ENCODE measurements around the gene CACNA2D3.

Gene CACNA2D3

DNA sequence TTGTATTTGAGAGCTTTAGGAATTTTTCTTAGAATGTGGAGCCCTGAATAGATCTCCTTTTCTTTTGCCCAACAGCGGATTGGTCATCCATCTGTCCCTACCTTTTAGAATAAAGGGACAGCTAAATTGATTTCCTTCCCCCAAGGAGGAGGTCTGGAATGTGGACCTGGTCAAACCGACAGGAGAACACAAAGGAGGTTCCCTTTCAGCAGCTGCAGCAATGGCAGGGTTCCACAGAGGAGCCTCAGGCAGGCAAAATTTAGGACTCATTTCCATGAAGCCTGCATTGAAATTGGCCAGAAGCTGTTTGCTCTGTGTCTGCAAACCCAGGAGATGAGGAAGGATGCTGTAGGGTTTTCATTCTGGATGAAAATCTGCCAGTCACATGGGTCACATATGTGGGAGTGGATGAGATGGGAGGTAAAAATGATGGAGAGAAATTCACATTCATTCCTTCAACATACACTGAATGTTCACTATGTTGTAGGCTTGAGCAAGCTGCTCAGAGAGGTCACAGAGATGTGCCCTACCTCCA, 728.2 kb downstream of the CACNA2D3 start:
- no peak for DNase-seq (ENCODE audit: low read depth)

DNA sequence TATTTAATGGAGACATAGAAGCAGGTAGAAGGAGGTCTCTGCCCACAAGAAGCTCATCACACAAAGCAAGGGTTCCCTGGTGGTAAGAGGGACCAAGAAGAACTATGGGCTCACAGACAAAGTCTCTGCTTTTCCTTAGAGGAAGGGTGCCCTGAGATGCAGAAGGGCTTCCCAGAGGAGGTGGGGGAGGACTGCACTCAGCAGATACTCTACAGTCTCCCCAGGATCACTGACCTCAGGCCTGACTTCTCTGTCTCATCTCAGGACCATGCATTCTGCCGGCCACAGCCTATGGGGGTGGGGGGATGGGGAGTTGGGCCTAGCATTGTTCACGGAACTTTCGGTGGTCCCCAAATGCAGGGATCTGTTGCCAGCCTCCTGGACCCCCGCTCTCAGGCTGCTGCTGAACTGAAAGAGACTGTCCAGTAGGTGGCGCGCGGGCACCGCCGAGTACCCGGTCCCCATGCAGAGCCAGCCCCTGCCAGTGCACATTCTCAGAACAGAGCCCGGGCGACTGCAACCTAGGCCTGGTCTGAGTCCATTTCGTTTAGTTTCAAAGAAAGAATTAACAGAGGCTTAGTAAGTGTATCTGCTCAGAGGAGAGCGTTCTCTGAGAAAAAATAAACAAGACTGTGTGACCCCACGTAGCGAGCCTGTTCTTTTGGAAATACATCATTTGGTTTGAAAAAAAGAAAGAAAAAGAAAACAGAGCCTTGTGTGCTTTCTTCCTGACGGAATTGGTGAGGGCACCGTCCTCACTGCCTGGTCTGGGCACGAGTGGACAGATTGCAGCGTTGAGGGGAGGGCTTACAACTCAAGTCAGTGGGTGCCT, 731.4 kb downstream of the CACNA2D3 start:
- DNase-seq (ENCODE audit: low read depth) = no peak

DNA sequence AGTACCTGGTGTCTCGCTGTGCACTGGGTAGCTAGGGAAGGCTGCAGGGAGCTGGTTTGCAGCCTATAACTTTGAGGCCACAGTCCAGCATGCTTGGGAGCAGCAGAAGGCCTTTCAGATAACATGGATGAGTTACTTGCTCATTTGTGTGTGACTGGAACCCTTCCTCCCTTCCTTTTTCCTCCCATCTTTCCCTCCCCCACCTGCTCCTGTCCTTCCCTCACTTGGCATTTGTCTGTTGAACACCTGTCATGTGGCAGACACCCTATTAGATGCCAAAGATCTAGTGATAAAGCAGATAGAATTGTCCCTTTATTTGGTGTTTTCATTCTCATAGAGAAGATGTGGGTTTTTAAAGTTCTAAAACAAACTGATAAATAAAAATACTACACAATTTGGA, 733.9 kb downstream of the CACNA2D3 start:
- no peak for DNase-seq (ENCODE audit: low read depth)

DNA sequence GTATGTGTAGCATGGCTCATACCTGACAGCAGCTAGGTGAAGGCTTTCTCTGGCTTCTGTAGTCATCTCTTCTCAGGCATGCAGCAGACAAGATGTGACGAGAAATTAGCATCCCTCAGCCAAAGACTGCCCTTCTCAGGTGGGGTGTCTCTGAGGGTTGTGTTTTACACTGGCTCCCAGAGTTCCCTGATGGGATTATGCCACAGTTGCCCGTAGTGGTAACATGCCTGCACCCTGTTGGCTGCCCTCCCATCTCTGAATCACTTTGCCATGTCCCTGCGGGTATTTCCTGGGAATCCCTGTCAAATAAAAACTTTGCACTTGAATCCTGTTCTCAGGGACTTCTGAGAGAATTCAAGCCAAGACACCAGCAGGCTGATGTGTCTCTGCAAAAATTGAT, 735.0 kb downstream of the CACNA2D3 start:
- no peak for DNase-seq (ENCODE audit: low read depth)

DNA sequence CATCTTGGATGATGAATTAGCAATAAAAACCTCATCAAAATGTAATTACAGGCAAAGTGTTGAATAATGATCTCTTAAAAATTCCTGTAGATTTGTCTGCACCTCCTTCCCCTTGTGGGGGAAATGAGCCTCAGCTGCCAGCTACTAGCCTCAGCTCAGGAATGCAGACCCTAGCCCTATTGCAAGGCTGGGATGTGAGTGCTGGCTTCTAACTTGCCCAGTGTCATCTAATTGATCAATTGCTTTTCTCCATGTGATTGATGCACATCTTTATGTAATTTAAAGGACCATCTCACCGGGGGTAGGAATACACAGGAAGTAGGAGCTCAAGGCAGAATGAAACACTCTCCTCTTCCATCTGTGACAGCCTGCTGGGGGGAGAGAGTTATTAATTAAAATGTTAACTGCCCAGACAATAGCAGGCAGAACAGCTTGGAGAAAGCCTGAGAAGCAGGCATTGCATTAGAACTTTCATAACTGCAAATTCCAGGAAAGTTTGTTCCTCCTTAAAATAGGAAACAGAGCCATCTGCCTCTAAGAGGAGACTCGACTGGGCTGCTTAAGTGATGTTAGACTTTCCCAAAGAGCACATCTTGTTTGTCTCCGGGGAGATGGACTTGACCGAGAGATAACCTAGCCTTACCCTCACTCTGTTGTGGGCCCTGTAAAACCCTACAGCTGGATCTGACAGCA, 735.9 kb downstream of the CACNA2D3 start:
- no peak for DNase-seq (ENCODE audit: low read depth)

DNA sequence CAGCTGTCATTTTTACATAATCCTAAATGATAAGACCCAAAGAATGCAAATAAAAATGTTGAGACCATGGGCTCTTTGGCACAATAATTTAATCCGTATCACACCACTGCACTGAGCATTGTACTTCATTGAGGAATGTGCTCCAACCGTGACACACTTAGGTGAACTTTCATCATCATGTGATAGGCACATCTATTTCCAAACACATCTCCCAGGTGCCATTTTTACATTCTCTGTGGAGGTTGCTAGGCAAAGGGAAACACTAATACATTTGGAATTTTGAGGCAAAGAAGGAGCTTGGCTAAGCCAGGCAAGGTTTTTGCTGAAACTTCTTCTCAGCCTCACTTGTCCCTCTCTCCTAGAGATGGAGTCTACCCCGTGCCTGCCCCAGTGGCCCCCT, 736.8 kb downstream of the CACNA2D3 start:
- DNase-seq (ENCODE audit: low read depth) = no peak

DNA sequence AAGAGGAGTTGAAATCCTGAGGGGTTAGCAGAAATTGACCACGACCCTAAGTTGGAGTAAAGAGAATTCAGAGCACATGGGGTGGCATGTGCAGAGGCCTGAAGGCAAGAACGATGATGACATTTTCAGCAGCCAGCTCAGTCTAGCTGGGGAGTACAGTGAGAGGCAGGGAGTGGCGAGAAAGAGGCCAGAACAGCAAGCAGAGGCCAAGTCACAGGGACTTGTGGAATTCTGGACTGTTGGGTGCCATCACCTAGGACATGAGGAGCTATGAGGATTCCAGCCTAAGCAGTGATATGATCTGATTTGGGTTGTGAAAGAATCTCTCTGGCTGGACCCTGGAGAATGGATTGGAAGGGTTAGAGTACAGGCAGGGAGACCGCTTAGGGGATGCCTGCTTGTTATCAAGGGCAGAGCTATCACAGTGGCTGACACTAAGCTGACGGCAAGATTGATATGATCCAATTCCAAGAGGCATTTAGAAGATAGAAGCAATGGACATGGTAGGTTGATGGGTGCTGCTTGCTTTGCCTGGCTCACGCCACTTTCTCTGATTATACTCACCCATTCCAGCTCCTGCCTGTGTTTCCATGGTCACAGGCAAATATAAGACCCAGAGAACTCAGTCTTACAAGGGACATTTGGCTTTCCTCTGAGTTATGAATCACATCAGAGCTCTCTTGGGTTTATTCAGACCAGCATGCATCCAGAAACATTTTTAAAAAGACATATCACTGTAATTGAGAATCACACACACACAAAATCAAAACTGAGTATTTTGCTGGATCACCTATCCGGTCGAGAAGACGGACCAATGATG, 739.1 kb downstream of the CACNA2D3 start:
- DNase-seq (ENCODE audit: low read depth) = no peak

DNA sequence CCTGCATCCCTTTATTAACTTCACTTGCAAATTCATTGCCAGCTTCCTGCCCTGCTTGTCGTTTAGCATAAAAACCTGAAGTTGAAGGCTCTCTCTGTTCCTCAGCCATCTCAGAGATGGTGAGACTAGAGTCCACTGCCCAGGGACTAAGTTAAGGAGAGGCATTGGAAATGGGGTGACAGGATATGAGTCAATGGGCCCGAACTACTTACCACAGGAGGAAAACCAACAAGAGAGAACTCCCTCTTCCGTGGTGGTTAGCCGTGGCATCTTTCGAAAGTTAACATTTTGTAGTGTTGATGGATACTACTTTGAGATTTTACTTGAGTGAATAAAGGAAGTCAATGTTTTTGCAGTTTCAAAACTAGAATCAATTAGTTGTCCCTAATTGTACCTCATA, 740.2 kb downstream of the CACNA2D3 start:
- DNase-seq (ENCODE audit: low read depth) = no peak

DNA sequence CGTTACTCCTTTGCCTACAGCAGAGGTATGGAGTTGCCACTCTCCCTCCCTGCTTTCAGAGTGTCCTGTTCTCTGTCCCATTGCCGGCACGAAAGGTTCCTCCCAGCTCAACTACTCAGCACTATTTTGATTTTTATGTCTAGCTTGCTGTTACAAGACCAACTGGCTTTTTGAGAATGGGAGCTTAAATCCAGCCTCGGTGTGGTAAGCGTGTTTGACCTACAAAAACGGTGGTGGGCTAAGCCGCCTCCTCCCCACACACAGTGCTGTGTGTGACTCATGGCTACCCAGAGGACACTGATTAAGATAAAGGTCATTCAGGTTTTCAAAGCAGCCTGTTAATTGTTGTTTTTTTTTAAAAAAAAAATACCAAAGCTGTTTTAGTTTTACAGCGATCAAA, 741.0 kb downstream of the CACNA2D3 start:
- no peak for DNase-seq (ENCODE audit: low read depth)

DNA sequence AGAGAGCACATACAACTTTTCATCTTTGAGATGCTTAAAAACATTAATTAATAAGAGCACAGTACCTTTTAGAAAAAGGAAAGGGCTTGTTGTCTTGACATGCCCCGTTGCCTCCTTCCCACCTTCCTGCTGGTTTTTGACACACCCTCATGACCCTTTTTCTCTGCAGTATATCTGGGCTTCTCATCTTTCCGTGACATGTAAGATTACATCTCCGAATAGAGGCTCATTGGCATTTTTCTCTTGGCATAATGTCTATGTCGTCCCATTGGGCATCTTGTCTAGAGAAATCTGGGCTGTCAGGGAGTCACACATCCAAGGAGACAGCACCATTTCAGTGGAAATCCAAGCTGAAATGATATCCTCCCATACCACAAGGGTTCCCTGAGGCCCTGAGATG, 741.4 kb downstream of the CACNA2D3 start:
- no peak for DNase-seq (ENCODE audit: low read depth)

DNA sequence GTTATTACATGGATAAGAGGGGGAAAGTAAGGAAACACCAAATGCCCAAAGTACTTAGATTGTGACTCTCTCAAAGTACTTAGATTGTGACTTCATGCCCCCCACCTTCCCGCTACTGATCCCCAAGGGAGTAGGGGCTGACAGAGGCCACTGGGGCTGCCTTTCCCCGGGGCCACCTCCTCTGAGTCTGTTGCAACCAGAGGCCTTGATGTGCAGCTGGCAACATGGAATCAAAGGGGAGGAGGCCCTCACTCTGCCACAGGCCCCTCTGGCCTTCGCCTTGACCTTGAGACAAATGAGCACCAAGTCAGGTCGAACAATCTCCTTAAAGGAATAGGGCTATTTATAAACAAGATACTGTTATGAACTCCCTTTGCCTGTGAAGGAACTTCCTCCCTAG, 743.0 kb downstream of the CACNA2D3 start:
- DNase-seq (ENCODE audit: low read depth) = no peak

DNA sequence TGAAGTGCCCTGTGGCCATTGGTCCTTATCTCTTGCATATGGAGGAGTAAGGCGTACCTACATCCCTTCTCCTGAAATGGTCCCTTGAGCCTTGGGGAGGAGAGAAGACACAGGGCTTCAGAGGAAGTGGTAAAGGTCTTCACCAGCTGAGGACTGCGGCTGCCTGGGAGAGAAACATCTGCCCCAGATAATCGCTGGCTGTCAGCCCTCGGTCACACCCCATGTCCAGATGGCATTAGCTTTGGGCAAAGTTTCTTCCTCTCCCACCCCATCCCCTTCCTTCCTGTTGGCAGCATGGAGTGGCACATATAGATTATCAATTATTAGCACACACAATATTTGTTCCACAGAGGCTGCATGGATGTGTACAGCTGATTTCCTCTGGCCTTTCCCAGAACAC, 743.9 kb downstream of the CACNA2D3 start:
- DNase-seq (ENCODE audit: low read depth) = no peak

DNA sequence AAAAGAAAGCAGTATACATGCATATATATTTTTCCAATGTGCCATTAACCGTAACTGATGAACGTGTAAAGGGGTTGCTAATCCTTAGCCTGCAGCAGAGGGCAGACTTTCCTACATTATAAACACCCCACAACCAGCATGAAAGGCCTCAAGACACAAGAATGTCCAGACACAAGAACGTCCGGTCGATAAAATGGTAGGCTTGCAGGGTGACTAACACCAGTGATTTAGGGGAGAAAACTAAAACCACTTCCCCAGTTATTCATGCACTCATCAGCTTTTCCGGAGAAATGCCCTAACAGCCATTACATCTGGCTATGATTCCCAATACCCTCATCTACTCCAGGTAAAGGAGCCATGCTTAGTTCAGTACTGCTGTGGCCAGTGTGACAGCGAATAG, 748.1 kb downstream of the CACNA2D3 start:
- DNase-seq (ENCODE audit: low read depth) = no peak

DNA sequence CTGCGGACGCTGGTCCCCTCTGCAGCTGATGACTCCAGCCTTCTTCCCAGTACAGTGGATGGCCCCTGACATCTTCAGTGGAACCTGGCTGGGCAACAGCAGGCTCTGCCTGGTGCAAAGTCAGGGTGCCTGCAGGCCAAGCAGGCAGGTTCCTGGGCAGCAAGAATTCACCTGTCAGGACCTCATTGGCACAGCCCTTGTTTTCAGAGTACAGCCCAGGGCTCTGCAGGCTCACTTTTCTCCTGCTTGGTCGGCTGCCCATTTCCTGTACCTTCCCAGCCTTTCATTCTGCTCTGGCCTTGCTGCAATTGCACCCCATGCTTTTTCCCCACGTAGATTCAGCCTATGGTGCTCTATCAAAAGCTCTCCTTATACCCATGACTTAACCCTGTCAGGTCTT, 749.5 kb downstream of the CACNA2D3 start:
- no peak for DNase-seq (ENCODE audit: low read depth)

DNA sequence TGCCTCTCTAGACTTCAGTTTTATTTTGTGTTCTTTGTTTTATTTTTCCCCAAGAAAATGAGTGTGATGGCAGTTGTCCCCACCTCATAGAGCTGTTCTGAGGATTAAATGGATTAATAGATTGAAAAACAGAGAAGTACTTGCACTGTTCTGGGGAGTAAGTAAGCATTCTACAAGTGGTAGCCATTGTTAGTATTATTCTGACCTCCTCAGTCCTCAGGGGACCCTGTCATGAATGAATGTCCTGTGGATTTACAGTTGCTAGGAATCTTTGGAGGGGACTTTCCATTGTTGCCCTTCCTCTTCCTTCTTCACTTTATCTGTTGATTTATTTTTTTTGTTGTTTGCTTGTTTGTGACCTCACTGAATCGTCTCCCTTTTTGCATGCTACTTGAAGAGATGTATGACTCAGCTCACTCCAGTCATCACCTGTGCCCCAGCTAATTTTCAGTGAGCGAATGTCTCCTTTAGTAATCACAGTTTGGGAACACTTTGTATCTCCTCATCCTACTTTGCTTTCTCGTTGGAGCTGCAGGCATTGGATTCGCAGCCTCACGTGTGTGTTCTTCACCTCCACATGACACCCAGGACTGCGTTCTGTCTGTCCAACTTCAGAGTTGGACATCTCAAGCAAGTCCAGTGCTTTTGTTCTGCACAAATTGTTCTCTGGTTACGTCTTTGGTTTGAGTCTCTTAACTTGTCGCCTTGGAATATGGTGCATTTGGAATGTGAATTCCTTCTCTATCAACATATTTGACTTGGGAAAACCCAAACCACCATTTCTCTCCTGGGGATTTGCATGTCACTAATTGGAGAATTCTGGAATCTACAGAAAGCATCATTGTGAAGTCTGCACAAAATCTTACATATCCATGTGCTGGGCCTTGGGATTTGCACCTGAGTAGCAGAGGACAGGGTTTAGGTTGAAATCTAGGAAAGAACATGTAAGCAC, 751.0 kb downstream of the CACNA2D3 start:
- no peak for DNase-seq (ENCODE audit: low read depth)

DNA sequence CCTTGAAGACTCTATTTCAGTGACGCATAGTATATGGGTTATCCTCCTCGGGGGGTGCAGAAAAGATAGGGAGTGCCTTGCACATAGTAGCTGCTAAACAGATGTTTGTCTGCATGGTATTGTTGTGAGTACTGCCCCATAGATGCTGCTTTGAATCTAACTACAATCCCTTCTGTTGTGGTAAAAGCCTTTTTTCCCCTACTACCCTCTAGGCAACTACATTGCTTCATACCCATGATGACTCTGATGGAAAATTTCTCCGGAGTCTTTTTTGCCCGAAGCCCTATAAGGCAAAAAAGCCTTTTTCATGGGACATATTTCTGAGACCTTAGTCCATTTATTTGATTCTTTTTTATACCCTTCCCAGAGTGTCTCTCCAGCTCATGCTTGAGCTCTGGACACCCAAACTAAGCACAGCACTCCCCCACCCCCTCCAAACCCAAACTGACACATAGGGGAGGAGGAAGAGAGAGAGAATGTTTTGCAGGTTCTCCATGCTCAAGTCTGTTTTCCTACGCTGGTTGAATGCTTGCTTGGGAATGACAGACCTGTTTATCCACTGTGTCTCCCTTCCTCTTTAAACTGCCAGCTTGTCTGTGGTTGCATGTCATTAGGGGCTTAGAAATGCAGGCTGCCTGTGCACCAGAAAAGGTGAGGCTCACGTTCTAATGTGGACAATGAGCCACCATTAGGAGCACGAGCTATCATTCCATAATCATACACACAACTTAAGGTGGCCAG, 752.6 kb downstream of the CACNA2D3 start:
- DNase-seq (ENCODE audit: low read depth) = no peak

DNA sequence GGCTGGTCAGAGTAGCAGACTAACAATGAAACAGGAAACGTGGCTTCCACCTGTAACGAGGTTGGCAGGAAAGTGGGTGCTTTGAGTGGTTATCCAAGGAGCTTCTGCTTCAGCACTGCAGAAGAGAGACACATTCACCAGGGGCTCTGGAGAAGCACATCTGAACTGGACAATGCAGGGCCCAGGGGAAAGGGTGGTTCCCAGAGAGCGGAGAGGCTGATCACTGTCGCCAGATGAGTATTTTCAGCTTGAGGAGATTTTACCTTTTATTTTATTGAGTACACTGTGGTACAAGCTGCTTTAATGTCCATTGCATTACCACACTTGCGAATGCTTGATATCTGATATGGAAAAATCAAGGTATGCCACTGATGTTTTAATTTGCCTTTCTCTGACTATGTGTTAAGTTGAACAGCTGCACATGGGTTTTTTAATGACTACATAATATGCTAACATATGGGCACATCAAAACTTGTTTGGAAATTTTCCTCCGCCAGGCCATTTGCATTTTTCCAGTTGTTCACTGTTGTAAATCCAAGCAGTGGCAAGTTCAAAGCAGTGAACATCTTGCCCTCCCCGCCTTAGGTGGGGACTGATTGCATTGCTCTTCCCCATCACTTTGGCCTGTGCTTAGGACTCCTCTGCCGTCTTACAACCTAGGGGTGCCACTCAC, 753.4 kb downstream of the CACNA2D3 start:
- DNase-seq (ENCODE audit: low read depth) = no peak

DNA sequence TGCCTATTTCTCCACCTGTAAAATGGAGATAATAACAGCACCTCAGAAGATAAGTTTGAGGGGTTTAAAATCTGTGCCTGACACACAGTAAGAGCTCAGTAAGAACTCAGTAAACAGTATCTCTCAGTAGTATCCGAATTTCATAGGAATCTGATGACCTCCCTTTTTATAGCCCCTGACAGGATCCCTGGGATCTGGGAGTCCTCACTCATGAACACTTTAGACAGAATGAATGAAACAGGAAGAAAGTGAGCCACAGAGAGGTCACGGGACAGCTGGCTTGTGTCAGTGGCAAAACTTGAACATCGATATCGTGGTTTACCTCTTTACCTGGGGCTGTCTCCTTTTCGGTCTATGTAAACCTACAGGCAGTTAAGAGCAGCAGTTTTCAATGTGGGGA, 754.3 kb downstream of the CACNA2D3 start:
- DNase-seq (ENCODE audit: low read depth) = no peak

DNA sequence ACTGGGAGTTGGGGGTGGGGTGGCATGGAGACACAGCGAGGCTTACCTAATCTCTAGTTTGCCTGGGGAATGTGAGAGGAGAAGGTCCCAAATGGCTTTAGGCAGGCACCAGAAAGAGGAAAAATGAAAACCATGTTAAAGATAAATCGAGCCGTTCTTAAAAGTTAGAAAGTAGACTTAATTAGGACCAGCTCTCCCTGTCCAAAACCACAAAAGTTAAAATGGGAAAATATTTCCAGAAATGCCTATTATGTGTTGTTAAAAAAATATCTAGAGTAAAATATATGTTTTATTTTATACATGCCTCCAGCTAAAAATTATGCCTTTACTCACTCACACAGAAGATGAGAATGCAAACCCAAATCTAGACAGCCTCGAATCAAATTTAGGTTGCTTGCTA, 755.4 kb downstream of the CACNA2D3 start:
- DNase-seq (ENCODE audit: low read depth) = no peak

DNA sequence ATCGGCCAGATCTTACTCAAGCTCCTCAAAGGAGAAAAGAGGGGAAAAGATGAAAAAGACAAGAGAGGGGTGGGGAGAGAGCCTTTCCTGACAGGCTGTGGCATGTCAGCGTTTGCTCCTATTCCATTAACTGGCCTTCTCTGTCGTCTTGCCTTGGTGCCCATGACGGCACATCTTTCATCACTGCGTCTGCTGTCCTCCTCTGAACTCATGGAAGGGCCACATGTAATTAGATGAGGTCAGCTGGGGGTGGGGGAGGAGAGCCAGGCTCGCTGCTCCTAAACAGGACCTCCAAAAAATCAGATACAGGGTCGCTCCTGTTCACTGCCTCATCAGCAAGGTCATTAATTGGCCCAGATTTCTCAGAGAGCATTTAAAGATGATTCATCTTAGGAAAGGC, 755.8 kb downstream of the CACNA2D3 start:
- no peak for DNase-seq (ENCODE audit: low read depth)
